ENCODE measurements around the gene MAX. TPM values are rescaled to one million over a fixed set of nuclear protein-coding genes. Genes with fewer than 3 reads are reported as not detected.

The MAX gene
- total and polyA plus RNA-seq, 2 of the 4 experiments (the other 2 are of a cell fraction), result 45.2 to 51.8 TPM

GRCh38 chr14:65134651-65135579, 32.6 kb upstream of the MAX start:
- BruUV-seq (replicated peaks), result no TSS peak
- CTCF ChIA-PET, result interaction anchor here (0.6 kb wide), 1 partner anchor 19 kb away, joined by 3 read pairs; no protein-coding TSS in a partner anchor
- no peak overlapping the region for H2BK5ac ChIP-seq (ENCODE audit: low read depth, low read length, poor library complexity, severe bottlenecking)
- H2BK120ac ChIP-seq (ENCODE audit: low read depth, low read length), result no peak overlapping the region
- dilution Hi-C loops (cut with HindIII; ENCODE audit: low sequenced_read_pairs, unreplicated experiment) (no loop called here), intact Hi-C loops (cut with micrococcal nuclease) (no loop called here), in situ Hi-C loops (cut with MboI; ENCODE audit: low sequenced_read_pairs) (no loop called here)
- no peak overlapping the region for H3K18ac ChIP-seq (ENCODE audit: low read depth, low read length)
- POLR2A ChIA-PET (ENCODE audit: unreplicated experiment), result no interaction called here
- ATAC-seq (ENCODE audit: low read depth), result no peak
- no peak overlapping the region for H4K5ac ChIP-seq (ENCODE audit: low read depth, low read length)
- no peaks in the 10 kb centered on the region for H3K79me1 ChIP-seq (ENCODE audit: low read depth in 1 of 2, low read length in 2 of 2)
- no peak overlapping the region for H3K56ac ChIP-seq (ENCODE audit: extremely low read depth, insufficient read depth, low read length)
- no peaks in the 10 kb centered on the region for H3K9me3 ChIP-seq (ENCODE audit: control insufficient read depth, insufficient read depth, low read length)
- H2AFZ ChIP-seq (replicated peaks; ENCODE audit: low read length, poor library complexity), result no peak overlapping the region
- H2BK15ac ChIP-seq (ENCODE audit: low read depth, low read length), result no peak overlapping the region
- no peak overlapping the region for H3K27ac ChIP-seq (ENCODE audit: insufficient read depth, low read length)
- H2BK20ac ChIP-seq (ENCODE audit: low read depth, low read length), result no peak overlapping the region
- DNase-seq, result no peak
- peaks cover 3% of the 10 kb centered on the region; the same call in 1 of the 2 replicates for H3K27me3 ChIP-seq (ENCODE audit: control insufficient read depth, insufficient read depth, low read length)
- H3K9me1 ChIP-seq (ENCODE audit: insufficient read depth, low read length), result no peaks in the 10 kb centered on the region
- H4K91ac ChIP-seq (ENCODE audit: insufficient read depth, low read depth, low read length), result no peak overlapping the region
- H3K36me3 ChIP-seq (ENCODE audit: control insufficient read depth, insufficient read depth, low read length), result no peaks in the 10 kb centered on the region
- no peaks in the 10 kb centered on the region for H4K20me1 ChIP-seq (ENCODE audit: insufficient read depth, low read length)
- no peak overlapping the region for H2AK5ac ChIP-seq (ENCODE audit: low read depth, low read length)
- H3K4me3 ChIP-seq (ENCODE audit: insufficient read depth, low read depth, low read length), result no peak overlapping the region
- H3K4ac ChIP-seq (ENCODE audit: low read depth, low read length), result no peak overlapping the region
- no CpG with 5 or more reads among the region's 12 CpGs for WGBS, 2 experiments (ENCODE audit: extremely low coverage in 2 of 2, insufficient read length in 1 of 2)
- no peak overlapping the region for H3K23ac ChIP-seq (ENCODE audit: low read depth, low read length)
- H4K8ac ChIP-seq (ENCODE audit: low read depth in 2 of 2, low read length in 2 of 2), result no peak overlapping the region
- no peak overlapping the region for H3K14ac ChIP-seq (replicated peaks; ENCODE audit: low read depth, low read length)
- H3K4me2 ChIP-seq (ENCODE audit: low read depth, low read length), result no peak overlapping the region
- no peak for TF ChIP-seq MXI1 (IDR thresholded peaks at IDR 0.05; ENCODE audit: borderline replicate concordance, low read depth, low read length)
- no peak for TF ChIP-seq CHD1 (IDR thresholded peaks at IDR 0.05; ENCODE audit: low read depth, low read length)
- H2AK9ac ChIP-seq (replicated peaks; ENCODE audit: low read depth, low read length, poor library complexity), result no peak overlapping the region
- no peak overlapping the region for H3K9ac ChIP-seq (ENCODE audit: low read depth, low read length)
- peaks cover 3% of the 10 kb centered on the region; the same call in 1 of the 2 replicates for H3K4me1 ChIP-seq (ENCODE audit: control insufficient read depth, insufficient read depth, low read length)

All from IMR-90 (cell line).